ENCODE results near the gene CRIP1.

CRIP1 gene

GRCh38 chr14:105488781-105489541 is 2.3 kb downstream of the CRIP1 start:
- in situ Hi-C loops (cut with HindIII; ENCODE audit: low pct_ligation_motif_present, low sequenced_read_pairs): no loop called here
- no peak overlapping the region for H3K27ac ChIP-seq

DNA sequence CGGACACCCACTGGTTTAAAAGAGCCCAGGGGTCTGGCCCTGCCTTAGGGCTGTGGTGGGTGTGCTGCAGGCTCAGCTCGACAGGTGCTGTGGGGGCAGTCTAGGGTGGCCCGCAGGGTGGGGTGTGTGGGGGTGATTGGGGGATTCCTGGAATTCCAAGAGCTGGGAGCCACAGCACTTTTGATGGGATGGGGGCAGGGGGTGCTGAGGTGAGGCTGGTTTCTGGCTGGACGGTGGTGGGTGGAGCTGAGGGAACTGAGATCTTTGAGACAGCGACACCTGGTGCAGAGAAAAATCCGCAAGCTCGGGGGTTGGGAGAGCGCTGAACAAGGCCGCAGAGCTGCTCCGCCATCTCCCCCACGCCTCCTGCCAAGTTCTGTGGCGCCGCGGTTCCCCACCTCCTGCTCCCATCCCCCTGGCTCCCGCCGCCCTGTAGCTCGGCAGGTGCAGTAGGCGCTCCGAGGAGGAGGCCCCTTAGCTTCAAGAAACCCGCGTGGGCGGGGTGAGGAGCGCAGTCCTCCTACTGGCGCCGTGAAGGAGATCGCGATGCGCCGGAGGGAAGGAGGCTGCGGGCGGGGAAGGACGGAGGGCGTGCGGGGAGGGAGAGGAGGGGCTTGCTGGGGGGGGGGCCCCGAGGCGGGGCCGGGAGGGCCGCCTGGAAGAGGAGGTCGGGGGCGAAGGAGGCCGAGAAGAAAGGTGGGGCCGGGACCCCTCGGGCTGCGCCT is 3.0 kb downstream of the CRIP1 start:
- TF ChIP-seq, protein P1, sequence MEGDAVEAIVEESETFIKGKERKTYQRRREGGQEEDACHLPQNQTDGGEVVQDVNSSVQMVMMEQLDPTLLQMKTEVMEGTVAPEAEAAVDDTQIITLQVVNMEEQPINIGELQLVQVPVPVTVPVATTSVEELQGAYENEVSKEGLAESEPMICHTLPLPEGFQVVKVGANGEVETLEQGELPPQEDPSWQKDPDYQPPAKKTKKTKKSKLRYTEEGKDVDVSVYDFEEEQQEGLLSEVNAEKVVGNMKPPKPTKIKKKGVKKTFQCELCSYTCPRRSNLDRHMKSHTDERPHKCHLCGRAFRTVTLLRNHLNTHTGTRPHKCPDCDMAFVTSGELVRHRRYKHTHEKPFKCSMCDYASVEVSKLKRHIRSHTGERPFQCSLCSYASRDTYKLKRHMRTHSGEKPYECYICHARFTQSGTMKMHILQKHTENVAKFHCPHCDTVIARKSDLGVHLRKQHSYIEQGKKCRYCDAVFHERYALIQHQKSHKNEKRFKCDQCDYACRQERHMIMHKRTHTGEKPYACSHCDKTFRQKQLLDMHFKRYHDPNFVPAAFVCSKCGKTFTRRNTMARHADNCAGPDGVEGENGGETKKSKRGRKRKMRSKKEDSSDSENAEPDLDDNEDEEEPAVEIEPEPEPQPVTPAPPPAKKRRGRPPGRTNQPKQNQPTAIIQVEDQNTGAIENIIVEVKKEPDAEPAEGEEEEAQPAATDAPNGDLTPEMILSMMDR (IDR thresholded peaks at IDR 0.05; ENCODE audit: low read depth, low read length, missing control alignments): peak; percentile 79
- DNase-seq: peak; percentile 68
- in situ Hi-C loops (cut with HindIII; ENCODE audit: low pct_ligation_motif_present, low sequenced_read_pairs): no loop called here
- Histone ChIP-seq H3K27ac (peak overlapping the region; percentile 56), H3K4me3 (ENCODE audit: low read depth, low read length) (peak overlapping the region; percentile 60), H3K27me3 (replicated peaks) (peaks cover 19% of the 10 kb centered on the region), H3K36me3 (replicated peaks) (no peaks in the 10 kb centered on the region)

More at GRCh38 chr14:105488781-105489541, 2.3 kb downstream of the CRIP1 start:
- Histone ChIP-seq H3K27me3 (replicated peaks) (peaks cover 19% of the 10 kb centered on the region), H3K4me3 (ENCODE audit: low read depth, low read length) (no peak overlapping the region), H3K36me3 (replicated peaks) (no peaks in the 10 kb centered on the region)
- TF ChIP-seq, protein P1 (IDR thresholded peaks at IDR 0.05; ENCODE audit: low read depth, low read length, missing control alignments): no peak
- no peak for DNase-seq

GRCh38 chr14:105490267-105490571 is 3.5 kb downstream of the CRIP1 start:
- no peaks in the 10 kb centered on the region for H3K36me3 ChIP-seq (replicated peaks)
- peak overlapping the region; percentile 60 for H3K4me3 ChIP-seq (ENCODE audit: low read depth, low read length)
- no peak for DNase-seq
- TF ChIP-seq, protein P1 (IDR thresholded peaks at IDR 0.05; ENCODE audit: low read depth, low read length, missing control alignments): no peak
- H3K27me3 ChIP-seq (replicated peaks): peaks cover 19% of the 10 kb centered on the region
- in situ Hi-C loops (cut with HindIII; ENCODE audit: low pct_ligation_motif_present, low sequenced_read_pairs): no loop called here
- H3K27ac ChIP-seq: peak overlapping the region; percentile 56

DNA sequence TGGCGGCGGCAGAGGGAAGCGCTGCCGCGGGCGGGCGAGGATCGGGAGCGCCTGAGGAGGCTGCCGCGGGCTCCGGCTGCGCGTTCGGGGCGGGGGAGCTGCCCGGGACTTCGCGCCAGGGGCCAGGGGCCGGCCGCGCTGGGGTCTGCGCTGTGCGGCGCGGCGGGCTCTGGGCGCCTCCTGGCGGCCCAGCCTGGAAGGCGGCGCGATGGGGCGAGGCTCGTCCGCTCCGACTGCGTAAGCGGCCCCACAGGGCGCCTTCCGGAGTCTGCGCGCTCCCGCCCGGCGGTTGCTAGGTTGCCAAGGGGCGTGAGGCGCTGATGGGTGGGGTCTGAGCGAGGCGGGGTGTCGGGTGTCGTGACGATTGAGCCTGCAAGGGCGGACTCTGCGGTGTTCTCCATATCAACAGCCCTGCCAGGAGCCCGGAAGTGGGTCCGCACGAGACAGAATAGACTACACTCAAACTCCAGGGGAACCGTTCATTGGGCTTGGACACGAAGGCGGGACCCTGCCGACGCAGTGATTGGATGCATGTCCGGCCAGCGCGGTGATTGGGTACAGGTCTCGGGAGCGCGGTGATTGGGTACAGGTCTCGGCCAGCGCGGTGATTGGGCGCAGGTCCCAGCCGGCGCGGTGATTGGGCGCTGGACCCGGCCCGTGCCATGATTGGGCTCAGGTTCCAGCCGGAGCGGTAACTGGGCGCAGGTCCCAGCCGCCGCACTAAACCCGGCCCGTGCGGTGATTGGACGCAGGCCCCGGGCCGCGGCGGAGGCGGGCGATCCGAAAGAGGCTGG is 4.1 kb downstream of the CRIP1 start, which contains the start of gene TEDC1:
Gene TEDC1 (plus strand): TSS at position 675 of the 794 bp plus-strand sequence. CDS start 130 bp downstream, outside the sequence.
- H3K27me3 ChIP-seq (replicated peaks): peaks cover 19% of the 10 kb centered on the region
- in situ Hi-C loops (cut with HindIII; ENCODE audit: low pct_ligation_motif_present, low sequenced_read_pairs): no loop called here
- H3K27ac ChIP-seq: peak within 1 kb of the TSS; percentile 61
- H3K36me3 ChIP-seq (replicated peaks): no peaks in the 10 kb centered on the region
- TF ChIP-seq, protein P1 (IDR thresholded peaks at IDR 0.05; ENCODE audit: low read depth, low read length, missing control alignments): peak; percentile 60
- peak within 1 kb of the TSS; percentile 63 for H3K4me3 ChIP-seq (ENCODE audit: low read depth, low read length)
- DNase-seq: peak; percentile 100

DNA sequence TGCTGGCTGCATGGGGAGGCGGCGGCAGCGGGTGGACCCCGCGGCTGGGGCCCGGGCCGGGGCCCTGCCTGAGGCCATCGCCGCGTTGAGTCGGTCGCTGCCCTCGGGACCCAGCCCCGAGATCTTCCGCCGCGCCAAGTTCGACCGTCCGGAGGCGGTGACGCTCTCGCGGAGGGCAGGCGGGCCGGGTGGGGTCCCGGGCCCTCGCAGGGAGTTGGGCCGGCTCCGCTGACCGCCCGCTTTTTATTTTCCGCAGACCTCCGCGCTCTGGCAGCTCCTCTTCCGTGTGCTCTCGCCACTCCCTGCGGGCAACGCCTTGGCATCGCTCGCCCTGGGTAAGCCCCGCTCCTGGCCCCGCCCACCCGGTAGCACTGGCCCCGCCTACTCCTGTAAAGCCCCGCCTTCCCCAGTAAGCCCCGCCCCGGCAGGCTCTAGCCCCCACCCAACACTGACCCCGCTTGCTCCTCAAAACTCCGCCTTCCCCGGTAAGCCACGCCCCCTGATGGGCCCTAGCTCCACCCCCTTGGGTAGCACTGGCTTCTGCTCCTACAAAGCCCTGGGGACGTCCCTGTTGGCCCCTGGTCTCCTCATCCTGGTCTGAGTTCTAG is 4.8 kb downstream of the CRIP1 start:
- Histone ChIP-seq H3K4me3 (ENCODE audit: low read depth, low read length) (peak overlapping the region; percentile 63), H3K27me3 (replicated peaks) (peaks cover 15% of the 10 kb centered on the region), H3K27ac (peak overlapping the region; percentile 61), H3K36me3 (replicated peaks) (no peaks in the 10 kb centered on the region)
- in situ Hi-C loops (cut with HindIII; ENCODE audit: low pct_ligation_motif_present, low sequenced_read_pairs): no loop called here
- DNase-seq: no peak
- TF ChIP-seq, protein P1 (IDR thresholded peaks at IDR 0.05; ENCODE audit: low read depth, low read length, missing control alignments): no peak

Data from brain microvascular endothelial cell (primary cell).